DND-41 (cell line): Measurements from ENCODE around the gene PSMA5.

Experiments used
- ATAC-seq: fragments of 200-7000 bp; cut with Tn5 transposase; 3 replicates; pipeline ENCODE4 v1.9.1; 2021; ENCODE audit warnings: low read depth; ENCODE audit not compliant: insufficient read depth
- DNase-seq: peaks from one replicate; pipeline ENCODE4 v3.0.0-alpha.2; 2020
- H2AFZ ChIP-seq: 2 replicates; pipeline ENCODE4 v1.6.0; 2012; ENCODE audit warnings: low read depth, low read length
- H3K27ac ChIP-seq: 2 replicates; pipeline ENCODE4 v1.5.1; 2012; ENCODE audit warnings: low read length, inconsistent platforms
- H3K27me3 ChIP-seq: fragments of 200-600 bp; sonication (generic); 2 replicates; pipeline ENCODE4 v1.6.0; 2012; ENCODE audit warnings: low read length, mild to moderate bottlenecking, inconsistent platforms; ENCODE audit not compliant: insufficient read depth, poor library complexity
- H3K36me3 ChIP-seq: 2 replicates; pipeline ENCODE4 v1.5.1; 2012; ENCODE audit warnings: low read length, inconsistent platforms; ENCODE audit not compliant: insufficient read depth
- H3K4me1 ChIP-seq: 2 replicates; pipeline ENCODE4 v1.5.1; 2012; ENCODE audit warnings: mild to moderate bottlenecking, low read length; ENCODE audit not compliant: insufficient read depth
- H3K4me2 ChIP-seq: 2 replicates; pipeline ENCODE4 v1.6.0; 2012; ENCODE audit warnings: mild to moderate bottlenecking, moderate library complexity, low read length, inconsistent platforms; ENCODE audit not compliant: insufficient read depth
- H3K4me3 ChIP-seq, 2 experiments: fragments of 200-600 bp in 1 of 2; shearing (Covaris generic) in 1 of 2; 2 replicates each; pipeline ENCODE4 v1.5.1; 2012 to 2016; ENCODE audit warnings: inconsistent platforms in 2 of 2, low read length in 2 of 2, mild to moderate bottlenecking in 2 of 2, low read depth in 1 of 2, moderate library complexity in 1 of 2
- H3K79me2 ChIP-seq: 2 replicates; pipeline ENCODE4 v1.6.0; 2012; ENCODE audit warnings: low read length, inconsistent platforms; ENCODE audit not compliant: insufficient read depth
- H3K9ac ChIP-seq: 2 replicates; pipeline ENCODE4 v1.6.0; 2012; ENCODE audit warnings: low read depth, mild to moderate bottlenecking, inconsistent platforms, low read length, moderate library complexity
- H3K9me3 ChIP-seq: 2 replicates; pipeline ENCODE4 v1.5.1; 2012; ENCODE audit warnings: low read length, moderate library complexity, mild to moderate bottlenecking, inconsistent platforms; ENCODE audit not compliant: insufficient read depth, severe bottlenecking
- H4K20me1 ChIP-seq: 2 replicates; pipeline ENCODE4 v1.6.0; 2012; ENCODE audit warnings: low read length; ENCODE audit not compliant: insufficient read depth
- CTCF ChIP-seq: IDR thresholded peaks from 2 replicates; pipeline ENCODE4 v1.5.1; 2012; ENCODE audit warnings: borderline replicate concordance, low read length, moderate library complexity, mild to moderate bottlenecking; ENCODE audit not compliant: poor library complexity, severe bottlenecking; ENCODE audit errors: extremely low read depth
- EZH2 ChIP-seq: IDR thresholded peaks from 3 replicates; pipeline ENCODE4 v1.6.1; 2012; ENCODE audit warnings: borderline replicate concordance, low read depth, mild to moderate bottlenecking, moderate library complexity, low read length, inconsistent platforms; ENCODE audit not compliant: severe bottlenecking

PSMA5 gene

GRCh38 chr1:109389638-109390341 lies 36.5 kb downstream of the PSMA5 start:
- Histone ChIP-seq H3K4me2 (no peak overlapping the region), H3K9ac (no peak overlapping the region)

GRCh38 chr1:109388884-109389637 lies 37.2 kb downstream of the PSMA5 start:
- H3K9me3 ChIP-seq: no peaks in the 10 kb centered on the region
- no peaks in the 10 kb centered on the region for H3K27me3 ChIP-seq
- H3K9ac ChIP-seq: no peak overlapping the region
- no peak overlapping the region for H2AFZ ChIP-seq
- no peak overlapping the region for H3K4me3 ChIP-seq
- H3K27ac ChIP-seq: no peak overlapping the region
- TF ChIP-seq CTCF (no peak), EZH2 (no peak)
- ATAC-seq: no peak
- DNase-seq: no peak
- H3K4me1 ChIP-seq: peaks cover 7% of the 10 kb centered on the region; the same call in 1 of the 2 replicates
- H4K20me1 ChIP-seq: peaks cover 23% of the 10 kb centered on the region; the same call in 1 of the 2 replicates
- peaks cover 89% of the 10 kb centered on the region for H3K79me2 ChIP-seq
- H3K4me2 ChIP-seq: no peak overlapping the region
- H3K36me3 ChIP-seq: peaks cover 4% of the 10 kb centered on the region; the same call in 1 of the 2 replicates

More at GRCh38 chr1:109389638-109390341, 36.5 kb downstream of the PSMA5 start:
- H3K4me3 ChIP-seq: no peak overlapping the region
- ATAC-seq (no peak), DNase-seq (no peak)
- no peaks in the 10 kb centered on the region for H3K27me3 ChIP-seq
- peaks cover 12% of the 10 kb centered on the region for H3K4me1 ChIP-seq
- TF ChIP-seq CTCF (no peak), EZH2 (no peak)
- H2AFZ ChIP-seq: no peak overlapping the region
- H3K79me2 ChIP-seq: peaks cover 90% of the 10 kb centered on the region
- H3K27ac ChIP-seq: no peak overlapping the region
- H3K36me3 ChIP-seq: peaks cover 4% of the 10 kb centered on the region; the same call in 1 of the 2 replicates
- H3K9me3 ChIP-seq: no peaks in the 10 kb centered on the region
- peaks cover 16% of the 10 kb centered on the region; the same call in 1 of the 2 replicates for H4K20me1 ChIP-seq

- H3K79me2 ChIP-seq: peaks cover 89% of the 10 kb centered on the region
- H4K20me1 ChIP-seq: peaks cover 23% of the 10 kb centered on the region; the same call in 1 of the 2 replicates
- H3K9me3 ChIP-seq: no peaks in the 10 kb centered on the region
- H3K27ac ChIP-seq: no peak overlapping the region
- peaks cover 2% of the 10 kb centered on the region; the same call in 1 of the 2 replicates for H3K36me3 ChIP-seq
- no peak for ATAC-seq
- DNase-seq: no peak
- H3K27me3 ChIP-seq: no peaks in the 10 kb centered on the region
- H2AFZ ChIP-seq: no peak overlapping the region
- no peak overlapping the region for H3K4me3 ChIP-seq
- no peak overlapping the region for H3K4me2 ChIP-seq
- H3K9ac ChIP-seq: no peak overlapping the region
- TF ChIP-seq EZH2: no peak
- H3K4me1 ChIP-seq: peaks cover 4% of the 10 kb centered on the region; the same call in 1 of the 2 replicates
These were observed 38.0 kb downstream of the PSMA5 start for GRCh38 chr1:109388208-109388711.
